DMS114 treated with DMSO at 0.1 percent for 48 hours (cell line): ENCODE results near the gene PPT2.
"Not testable (repeated sequence)": the region's sequence is repeated elsewhere in the genome, so short reads cannot be mapped to it uniquely, and the experiment has no call there.

Experiments
- DNase-seq: peaks from one replicate; lab custom pipeline; 2025; ENCODE audit not compliant: unreplicated experiment; lab: John Stamatoyannopoulos, UW

The PPT2 gene

DNA sequence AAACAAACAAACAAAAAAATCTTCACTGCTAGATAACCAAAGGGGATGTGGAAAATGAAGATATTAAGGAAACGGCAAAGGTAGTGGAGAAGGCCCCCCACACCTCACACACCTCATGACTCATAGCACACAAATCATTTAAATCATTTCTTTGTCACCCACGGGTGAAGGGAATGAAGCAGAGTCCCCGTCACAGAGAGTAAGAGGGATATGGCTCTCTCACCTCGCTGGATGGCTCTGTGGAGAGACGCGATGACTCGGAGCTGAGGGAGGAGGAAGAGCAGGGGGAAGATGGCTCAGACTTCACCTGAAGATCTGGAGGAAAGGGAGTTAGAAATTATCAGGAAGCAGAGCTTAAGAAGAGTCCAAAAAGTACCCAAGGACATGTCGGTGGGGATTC, 27.1 kb upstream of the PPT2 start:
- no peak for DNase-seq

DNA sequence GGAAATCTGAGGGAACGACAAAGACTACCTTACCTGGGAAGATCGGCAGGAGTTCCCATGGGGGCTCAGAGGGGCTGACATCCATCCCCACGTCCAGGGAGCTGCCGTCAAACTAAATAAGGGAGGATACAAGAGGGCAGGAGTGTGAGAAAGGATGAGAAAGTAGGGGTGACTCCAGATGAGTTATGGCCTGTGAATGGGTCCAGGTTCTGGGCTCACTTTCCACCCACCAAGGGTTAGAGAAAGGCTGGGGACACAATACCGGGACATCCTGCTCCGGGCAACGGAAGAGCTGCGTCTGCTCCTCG, 26.6 kb upstream of the PPT2 start:
- DNase-seq, result no peak

- DNase-seq, result peak; percentile 100
These were observed 26.0 kb upstream of the PPT2 start, which contains the start of gene ATF6B for GRCh38 chr6:32127717-32128592. Gene ATF6B, minus strand, starts transcription at chr6:32128246. Its CDS starts 39 bp downstream, at chr6:32128207.

DNA sequence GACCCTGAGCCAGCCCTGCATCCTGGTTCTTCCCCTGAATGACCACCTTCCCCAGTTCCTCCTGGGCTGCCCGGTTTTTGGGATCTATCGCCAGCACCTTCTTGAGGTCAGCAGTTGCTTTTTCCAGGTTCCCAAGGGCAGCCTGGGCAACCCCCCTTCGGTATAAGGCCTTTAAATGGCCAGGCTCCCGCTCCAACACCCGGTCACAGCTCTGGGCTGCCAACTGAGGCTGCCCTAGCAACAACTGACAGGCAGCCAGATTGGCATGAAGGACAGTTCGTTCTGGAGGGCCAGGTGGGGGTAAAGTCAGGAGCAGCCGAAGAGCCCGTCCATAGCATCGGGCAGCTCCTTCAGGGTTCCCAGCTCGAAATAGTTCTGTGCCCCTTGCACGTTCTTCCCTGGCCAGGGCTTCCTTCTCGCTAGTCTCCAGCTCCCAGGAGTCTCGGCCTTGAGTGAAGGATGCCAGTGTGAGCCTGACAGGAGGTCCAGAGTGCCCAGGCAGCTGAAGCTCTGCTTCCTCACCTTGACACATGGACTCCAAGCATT, 25.1 kb upstream of the PPT2 start:
- DNase-seq, result no peak

DNA sequence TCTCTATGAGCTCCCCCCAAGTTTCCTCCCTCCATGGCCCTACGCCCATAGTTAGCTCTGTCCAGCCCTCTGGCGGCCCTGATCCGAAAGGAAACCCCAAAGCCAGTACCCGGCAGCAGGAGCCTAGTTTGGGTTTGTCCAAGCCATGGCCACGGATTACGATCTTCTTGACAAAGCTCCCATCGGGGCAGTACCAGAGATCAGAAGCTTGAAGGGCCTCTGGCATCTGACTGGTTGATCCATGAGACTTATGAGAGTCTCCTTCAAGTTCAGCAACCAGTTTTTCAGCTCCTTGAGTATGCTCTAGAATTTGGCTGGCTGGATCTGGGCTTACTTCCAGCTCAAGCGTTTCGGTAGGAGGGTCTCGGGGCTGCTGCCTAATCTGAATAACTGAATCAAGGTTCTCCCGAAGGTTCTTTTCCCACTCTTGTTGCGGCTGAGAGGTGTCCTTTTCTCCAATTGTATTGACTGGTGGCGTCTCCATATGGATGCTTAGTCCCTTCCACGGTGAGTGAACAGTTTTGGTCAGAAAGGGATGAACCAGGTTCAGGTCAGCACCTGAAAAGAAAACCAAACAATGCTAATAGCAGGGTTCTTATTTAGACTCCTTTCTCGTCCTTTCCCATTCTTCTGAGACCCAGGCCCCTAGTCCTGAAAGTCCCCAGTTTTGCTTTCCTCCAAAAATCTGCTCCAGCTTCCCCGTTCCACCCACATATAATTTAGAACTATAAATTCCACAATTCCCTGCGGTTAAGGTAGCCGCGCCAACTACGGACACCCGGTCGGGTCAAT, 24.4 kb upstream of the PPT2 start:
- no peak for DNase-seq

DNA sequence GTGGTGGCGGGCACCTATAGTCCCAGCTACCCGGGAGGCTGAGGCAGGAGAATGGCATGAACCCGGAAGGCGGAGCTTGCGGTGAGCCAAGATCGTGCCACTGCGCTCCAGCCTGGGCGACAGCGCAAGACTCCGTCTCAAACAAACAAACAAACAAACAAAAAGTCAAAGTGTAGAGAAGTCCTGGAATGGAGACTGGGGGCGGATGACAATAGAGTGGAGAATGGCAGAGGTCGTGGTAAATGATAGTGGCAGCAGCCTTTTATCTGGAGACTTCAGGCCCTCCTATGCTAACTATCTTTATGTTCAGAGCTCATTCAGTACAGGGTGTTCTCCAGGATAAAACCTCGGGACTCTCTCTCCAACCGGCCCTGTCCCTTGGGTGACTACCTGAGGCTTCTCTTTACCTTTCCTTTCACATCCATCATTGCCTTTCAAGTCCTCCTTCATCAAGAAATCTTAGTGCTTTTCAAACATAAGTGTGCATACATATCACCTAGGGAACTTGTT, 22.4 kb upstream of the PPT2 start:
- DNase-seq, result no peak

DNA sequence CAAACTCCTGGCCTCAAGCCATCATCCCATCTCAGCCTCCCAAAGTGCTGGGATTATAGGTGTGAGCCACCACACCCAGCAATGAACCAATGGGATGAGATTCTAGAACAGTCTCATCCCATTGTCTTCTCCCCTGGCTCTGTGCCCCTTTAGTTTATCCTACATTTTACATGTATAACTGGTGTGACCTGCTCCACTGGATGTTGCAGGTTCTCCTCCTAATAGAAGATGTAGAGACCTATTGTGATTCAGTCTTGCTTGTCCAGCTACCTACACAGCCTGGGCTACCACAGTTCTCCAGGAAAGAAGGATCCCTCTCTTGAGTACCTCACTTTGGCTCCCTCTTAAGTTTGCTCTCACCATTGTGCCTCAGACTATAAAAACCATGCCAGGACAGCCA, 21.8 kb upstream of the PPT2 start:
- DNase-seq, result no peak

DNA sequence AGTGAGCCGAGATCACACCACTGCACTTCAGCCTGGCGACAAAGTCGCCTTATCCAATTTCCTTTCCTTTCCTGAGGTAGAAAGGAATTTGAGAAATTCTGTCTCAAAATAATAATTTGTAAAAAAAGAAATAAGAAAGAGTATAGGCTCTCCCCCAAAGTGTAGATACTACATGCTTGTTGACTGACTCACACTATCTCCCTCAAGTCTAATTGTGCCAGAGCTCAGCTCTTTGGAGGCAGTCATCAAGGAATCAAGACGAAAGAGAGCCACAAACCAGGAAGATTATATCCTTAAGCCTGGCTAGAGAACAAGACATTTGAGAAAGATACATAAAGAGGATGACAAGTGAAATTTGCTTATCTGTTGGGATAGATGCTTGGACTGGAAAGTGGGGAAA, 20.2 kb upstream of the PPT2 start:
- no peak for DNase-seq

- no peak for DNase-seq
These were observed 16.5 kb upstream of the PPT2 start for GRCh38 chr6:32137454-32137853.

DNA sequence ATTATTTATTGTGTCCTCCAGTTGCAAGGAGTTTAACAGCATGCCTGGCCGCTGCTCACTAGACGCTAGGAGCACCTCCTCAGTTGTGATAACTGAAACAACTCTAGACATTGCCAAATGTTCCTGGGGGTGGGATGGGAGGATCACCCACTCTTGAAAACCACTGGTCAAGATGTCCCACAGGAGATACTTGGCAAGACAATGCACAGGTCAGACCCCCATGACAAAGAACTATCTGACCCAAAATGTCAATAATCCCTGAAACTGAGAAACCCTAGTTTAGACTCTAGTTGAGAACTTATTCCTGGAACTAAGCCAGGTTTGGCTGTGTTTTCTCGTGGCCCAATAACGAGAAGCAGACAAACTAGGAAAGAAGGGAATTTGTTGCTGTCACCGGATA, 14.4 kb upstream of the PPT2 start:
- DNase-seq, result no peak

DNA sequence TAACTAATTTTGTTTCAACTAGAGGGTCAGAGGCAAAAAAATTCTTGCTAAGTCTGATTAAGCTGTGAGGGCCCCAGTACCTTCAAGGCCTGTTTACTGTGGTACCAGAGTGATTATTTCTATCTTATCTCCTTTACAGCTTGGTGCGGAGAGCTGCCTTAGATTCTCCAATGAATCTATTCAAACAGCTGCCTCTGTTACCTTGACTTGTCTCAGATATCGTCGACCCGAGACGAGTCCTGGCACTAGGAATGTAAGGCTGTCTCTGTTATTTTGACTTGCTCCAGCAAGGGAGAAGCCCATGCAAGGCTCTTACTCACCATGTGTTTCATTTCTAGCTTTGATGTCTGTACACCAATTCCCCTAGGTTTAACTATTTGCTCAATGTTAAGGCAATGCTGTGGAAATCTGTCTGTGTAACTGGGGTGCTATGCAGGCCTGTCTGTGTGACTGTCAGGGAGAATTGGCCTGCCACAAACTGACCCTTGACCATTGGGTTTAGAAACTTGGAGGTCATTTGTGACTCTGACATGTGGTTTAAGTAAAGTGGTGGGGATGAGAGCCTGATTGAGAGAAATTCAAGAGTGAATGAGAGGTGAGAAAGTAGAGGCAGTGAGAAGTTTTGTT, 13.4 kb upstream of the PPT2 start:
- no peak for DNase-seq

DNA sequence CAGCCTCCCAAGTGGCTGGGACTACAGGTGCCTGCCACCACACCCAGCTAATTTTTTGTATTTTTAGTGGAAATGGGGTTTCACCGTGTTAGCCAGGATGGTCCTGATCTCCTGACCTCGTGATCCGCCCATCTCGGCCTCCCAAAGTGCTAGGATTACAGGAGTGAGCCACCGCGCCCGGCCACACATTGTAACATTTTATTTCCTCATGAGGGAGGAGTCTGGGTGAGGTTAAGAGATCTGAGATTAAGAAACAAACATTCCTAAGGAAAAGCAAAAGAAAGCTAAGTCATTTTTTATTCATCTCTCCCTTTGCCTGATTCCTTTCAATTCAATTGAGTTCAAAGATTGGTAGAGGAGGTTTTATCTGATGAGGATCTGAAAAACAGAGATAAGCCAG, 9.7 kb upstream of the PPT2 start:
- not testable (repeated sequence) for DNase-seq

- no peak for DNase-seq
These were observed 7.7 kb upstream of the PPT2 start for GRCh38 chr6:32146287-32146686.

GRCh38 chr6:32146687-32147086, 7.3 kb upstream of the PPT2 start:
- no peak for DNase-seq

DNA sequence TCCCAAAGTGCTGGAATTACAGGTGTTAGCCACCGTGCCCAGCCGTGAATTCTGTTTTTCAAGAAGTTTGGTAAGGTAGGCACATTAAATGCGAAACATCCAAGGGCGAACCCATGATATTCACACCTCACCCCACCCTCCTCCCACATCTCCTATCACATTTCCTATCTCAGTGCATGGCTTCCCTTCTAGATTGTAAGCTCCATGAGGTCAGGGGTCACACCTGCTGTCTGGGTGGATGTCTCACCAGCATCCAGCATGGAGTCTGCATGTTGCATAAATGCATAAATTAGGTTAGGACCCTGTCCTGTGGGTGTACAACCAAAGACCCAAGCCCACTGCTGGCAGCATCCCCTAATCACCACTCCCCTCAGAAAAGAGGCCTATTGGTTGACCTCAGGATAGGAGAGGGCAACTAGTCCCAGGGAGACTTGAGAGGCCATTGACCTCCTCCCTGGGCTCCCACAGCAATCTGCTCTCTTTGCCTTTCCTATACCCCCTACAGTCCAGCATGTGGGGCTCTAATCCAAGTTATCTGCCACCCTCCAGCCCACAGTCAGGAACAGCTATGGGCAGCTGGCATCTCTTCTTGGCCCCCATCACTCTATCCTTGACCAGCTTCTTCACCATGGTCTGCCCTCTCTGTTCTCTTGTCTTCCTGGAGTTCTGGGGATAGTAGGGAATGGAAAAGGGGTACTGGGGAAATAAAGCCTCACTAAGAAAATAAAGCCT, 6.4 kb upstream of the PPT2 start:
- no peak for DNase-seq

DNA sequence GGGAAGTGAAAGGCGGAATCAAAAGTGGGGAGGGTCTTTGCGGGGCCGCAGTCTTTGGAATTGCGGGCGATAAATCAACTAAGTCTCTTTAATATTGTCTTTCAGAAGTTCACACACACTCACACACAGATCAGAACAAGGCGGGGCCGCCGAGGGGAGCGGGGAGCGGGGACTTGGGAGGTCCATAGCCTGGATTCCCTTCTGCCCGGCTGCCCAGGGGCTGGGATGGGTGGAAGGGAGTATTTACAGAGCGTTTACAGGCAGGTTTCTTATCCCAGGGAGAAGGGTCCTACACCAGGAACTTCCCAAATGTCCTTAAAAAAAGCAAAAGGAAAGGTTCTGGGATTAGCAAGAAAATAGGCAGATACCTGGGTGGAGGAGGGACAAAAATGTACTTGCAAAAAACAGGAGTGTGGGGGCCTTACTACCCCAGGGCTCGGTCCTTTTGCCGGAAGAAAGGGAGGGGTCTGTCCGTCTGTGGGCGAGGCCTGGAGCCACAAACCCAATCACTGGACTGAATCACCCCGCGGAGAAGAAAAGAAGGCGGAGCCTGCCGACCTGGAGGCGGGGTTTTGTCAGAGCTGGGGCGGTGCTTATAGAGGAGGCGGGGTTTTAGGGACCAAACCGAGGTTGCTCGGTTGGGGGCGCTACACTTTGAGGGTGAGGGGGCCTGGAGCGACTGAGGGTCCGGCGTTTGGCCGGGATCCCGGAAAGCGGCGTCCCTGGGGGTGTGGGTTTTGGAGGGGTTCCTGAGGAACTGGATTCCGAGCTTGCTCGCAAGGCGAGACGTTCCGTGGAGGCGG, 5.5 kb upstream of the PPT2 start:
- DNase-seq, result no peak

- DNase-seq, result no peak
These were observed 4.7 kb upstream of the PPT2 start for GRCh38 chr6:32149092-32149755.

DNA sequence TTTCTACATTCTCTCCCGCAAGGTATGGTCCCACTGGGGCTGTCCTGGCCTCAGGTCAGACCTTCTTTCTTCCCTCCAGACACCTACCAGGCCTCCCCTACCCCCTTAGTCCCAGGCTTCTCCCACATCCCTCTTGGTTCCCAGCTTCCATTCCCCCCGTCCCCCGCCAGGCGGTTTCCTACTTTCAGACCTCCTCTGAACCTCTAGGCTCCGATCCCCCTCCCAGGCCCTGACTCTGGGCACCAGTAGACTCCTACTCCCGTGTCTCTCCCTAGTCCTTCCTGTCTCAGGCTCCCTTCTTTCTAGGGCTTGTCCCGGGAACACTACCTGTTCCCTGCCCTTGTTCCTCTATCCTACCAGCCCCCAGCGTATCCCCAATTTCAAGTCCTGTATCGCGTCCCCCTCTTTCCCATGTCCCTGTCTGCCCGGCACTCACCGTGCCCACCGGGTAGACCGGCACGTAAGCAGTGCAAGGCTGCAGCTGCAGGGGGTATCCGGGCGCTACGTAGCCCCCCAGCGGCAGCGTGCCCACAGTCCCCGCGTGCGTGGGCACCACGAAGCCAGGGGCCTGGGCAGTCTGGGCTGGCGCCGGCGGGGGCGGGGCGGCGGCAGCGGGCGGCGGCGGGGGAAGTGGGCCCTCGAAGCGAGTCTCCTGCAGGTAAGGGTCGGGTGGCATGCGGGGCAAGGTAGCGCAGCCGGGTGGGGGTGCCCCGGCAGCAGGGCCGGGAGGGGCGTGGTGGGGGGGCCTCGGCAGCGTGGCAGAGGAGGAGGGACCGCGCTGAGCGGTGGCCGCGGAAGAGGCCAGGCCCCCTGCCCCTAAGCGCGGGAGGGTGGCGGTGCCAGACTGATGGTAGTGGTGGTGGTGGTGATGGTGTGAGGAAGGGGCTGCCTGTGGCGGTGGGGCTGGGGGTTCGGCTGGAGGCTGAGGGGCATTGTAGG, 3.7 kb upstream of the PPT2 start:
- no peak for DNase-seq
